GM18868 (cell line): ENCODE data around the gene CD84.
A peak's percentile ranks its signal among the peaks of the same experiment; 100 is the strongest.
"Not testable (repeated sequence)": the region's sequence is repeated elsewhere in the genome, so short reads cannot be mapped to it uniquely, and the experiment has no call there.

Source experiments
- ATAC-seq: cut with Tn5 transposase; IDR thresholded peaks from one replicate; pipeline ENCODE4 v1.9.1; 2021; ENCODE audit warnings: mild to moderate bottlenecking, moderate library complexity; ENCODE audit not compliant: unreplicated experiment

The CD84 gene

DNA sequence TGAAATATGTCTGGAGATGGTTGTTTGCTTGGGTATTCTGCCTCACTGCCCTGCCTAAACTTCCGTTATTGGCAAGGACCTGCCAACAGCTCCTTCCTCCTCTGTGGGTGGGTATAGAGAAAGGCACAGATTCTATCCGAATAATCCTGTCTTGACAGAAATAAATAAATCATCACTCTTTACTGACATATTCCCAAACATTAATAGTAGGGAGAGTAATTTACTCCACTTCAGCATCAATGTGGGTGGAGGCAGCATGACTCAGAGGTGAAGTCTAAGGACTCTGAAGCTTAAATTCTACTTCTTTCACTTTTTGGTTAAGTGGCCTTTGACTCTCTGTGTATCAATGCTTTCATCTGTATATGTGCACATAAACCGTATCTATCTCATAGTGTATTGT, 2.9 kb downstream of the CD84 start:
- ATAC-seq, result no peak

- ATAC-seq, result no peak
Measured at GRCh38 chr1:160575112-160575664, 4.1 kb downstream of the CD84 start.

GRCh38 chr1:160570840-160571239, 8.5 kb downstream of the CD84 start:
- ATAC-seq, result no peak

DNA sequence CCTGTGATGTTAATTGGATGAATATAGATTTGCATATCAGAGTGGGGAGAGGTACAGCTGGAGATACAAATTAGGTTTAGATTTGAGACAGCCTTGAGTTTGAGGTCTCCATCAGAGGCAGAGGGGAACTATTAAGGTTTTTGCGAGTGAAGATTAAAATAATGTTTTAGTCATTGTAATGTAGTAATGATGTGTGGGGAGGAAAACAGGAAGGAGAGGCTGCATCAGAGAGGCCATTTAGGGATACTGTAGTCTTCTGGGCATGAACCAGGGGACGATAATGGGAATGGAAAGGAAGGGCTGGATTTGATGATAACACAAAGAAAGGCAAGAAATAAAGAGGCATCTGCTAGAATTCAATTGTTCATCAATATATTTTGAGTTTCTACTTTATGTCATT, 9.5 kb downstream of the CD84 start:
- ATAC-seq, result no peak

GRCh38 chr1:160567858-160568682, 11.2 kb downstream of the CD84 start:
- ATAC-seq, result peak; percentile 89

GRCh38 chr1:160567341-160567740, 12.0 kb downstream of the CD84 start:
- ATAC-seq, result no peak

- ATAC-seq, result no peak
Measured at GRCh38 chr1:160565564-160565963, 13.7 kb downstream of the CD84 start.

DNA sequence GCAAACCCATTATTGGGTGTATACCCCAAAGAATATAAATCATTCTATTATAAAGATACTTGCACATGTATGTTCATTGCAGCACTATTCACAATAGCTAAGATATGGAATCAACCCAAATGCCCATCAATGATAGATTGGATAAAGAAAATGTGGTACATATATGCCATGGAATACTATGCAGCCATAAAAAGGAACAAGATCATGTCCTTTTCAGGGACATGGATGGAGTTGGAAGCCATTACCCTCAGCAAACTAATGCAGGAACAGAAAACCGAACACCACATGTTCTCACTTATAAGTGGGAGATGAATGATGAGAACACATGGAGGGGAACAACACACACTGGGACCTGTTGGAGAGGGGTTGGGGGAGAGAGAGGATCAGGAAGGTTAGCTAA, 16.1 kb downstream of the CD84 start:
- not testable (repeated sequence) for ATAC-seq

GRCh38 chr1:160562745-160563144, 16.6 kb downstream of the CD84 start:
- ATAC-seq, result not testable (repeated sequence)

DNA sequence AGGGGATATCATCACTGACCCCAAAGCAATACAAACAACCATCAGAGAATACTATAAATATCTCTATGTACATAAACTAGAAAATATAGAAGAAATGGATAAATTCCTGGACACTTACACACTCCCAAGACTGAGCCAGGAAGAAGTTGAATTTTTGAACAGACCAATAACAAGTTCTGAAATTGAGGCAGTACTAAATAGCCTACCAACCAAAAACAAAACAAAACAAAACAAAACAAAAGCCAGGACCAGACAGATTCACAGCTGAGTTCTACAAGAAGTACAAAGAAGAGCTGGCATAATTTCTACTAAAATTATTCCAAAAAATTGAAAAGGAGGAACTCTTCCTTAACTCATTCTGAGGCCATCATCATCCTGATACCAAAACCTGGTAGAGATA, 18.5 kb downstream of the CD84 start:
- ATAC-seq, result no peak

DNA sequence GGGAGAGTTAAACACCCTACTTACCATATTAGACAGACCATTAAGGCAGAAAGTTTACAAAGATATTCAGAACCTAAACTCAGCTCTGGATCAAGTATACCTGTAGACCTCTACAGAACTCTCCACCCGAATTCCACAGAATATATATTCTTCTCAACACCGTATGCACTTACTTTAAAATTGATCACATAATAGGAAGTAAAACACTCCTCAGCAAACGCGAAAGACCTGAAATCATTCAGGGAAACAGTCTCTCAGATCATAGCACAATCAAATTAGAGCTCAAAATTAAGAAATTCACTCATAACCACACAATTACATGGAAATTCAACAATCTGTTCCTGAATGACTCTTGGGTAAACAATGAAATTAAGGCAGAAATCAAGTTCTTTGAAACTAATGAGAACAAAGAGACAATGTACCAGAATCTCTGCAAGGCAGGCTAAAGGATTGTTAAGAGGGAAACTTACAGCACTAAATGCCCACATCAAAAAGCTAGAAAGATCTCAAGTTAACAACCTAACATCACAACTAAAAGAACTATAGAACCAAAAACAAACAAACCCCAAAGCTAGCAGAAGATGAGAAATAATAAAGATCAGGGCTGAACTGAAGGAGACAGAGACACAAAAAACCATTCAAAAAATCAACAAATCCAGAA, 19.1 kb downstream of the CD84 start:
- no peak for ATAC-seq

GRCh38 chr1:160559437-160559836, 19.9 kb downstream of the CD84 start:
- not testable (repeated sequence) for ATAC-seq

- ATAC-seq, result no peak
Measured at GRCh38 chr1:160558660-160559380, 20.5 kb downstream of the CD84 start.

- no peak for ATAC-seq
Measured at GRCh38 chr1:160553778-160554177, 25.5 kb downstream of the CD84 start.

DNA sequence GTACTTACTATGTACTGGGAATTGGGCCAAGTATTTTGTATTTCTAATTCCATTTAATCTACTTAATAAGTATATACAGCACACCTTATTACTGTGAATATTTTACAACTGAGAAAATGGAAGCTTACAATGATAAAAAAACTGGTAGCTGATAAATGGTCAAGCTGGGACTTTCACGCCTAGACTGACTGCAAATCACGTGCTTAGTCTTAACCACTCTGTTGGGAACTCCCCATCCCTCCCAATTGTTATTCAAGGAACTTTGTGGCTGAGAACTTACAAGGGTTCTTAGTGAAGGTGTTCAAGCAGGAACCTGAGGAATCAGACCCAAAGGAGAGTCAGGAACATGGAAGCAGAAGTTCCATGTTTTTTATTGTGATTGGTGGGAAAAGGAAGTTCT, 26.9 kb downstream of the CD84 start:
- no peak for ATAC-seq

- ATAC-seq, result no peak
Measured at GRCh38 chr1:160550572-160551034, 28.7 kb downstream of the CD84 start.

- ATAC-seq, result no peak
Measured at GRCh38 chr1:160549665-160550006, 29.7 kb downstream of the CD84 start.

DNA sequence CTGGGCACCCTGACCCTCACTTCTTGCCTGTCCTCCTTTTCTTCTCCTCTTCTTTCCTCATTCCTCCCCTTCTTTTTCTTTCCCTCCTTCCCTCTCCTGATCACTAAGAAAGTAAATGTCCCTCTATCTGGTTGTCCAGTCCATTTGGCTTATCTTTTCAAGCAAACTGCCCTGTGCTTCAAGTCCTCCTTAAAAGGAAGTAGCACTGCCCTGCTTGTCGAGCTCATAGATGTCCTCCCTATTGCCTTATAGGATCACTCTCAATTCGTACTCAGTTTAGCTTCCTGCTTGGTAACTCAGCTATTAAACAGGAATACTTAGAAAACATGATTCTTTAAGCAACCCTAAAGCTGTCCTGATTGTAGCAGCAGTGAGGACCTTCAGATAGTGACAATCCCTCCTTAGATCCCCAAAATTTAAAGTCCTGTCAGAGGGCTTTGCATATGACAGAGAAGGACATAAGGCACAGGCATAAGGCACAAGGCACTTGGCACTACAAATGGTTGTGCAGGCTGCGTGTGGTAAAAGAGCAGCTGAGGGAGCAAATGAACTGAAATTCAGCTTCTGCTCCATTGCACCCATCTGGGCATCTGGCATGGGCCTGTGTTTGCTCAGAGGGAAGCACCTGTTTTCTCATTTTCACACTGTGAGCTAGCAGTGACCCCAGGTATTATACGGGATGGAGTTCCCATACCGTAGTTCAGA, 30.2 kb downstream of the CD84 start:
- peak; percentile 66 for ATAC-seq

DNA sequence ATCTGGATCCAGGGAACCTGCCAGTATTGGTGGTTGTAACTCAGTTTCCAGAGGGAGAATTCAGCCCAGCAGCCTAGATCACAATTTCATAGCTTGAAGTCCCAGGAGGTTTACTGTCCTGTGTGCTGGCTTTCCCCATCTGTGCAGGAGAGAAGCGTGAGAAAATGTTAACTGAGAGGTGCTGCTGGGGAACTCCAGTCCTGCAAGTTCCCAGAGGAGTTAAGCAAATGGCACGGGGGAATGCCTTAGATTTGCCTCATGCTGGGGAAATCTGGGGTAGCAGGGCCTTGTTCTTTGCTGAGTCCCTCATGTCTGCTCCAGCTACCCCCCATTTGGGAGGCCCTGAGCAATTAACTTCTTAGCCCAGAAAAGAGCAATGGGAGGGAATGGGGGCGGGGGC, 31.1 kb downstream of the CD84 start:
- peak; percentile 60 for ATAC-seq

DNA sequence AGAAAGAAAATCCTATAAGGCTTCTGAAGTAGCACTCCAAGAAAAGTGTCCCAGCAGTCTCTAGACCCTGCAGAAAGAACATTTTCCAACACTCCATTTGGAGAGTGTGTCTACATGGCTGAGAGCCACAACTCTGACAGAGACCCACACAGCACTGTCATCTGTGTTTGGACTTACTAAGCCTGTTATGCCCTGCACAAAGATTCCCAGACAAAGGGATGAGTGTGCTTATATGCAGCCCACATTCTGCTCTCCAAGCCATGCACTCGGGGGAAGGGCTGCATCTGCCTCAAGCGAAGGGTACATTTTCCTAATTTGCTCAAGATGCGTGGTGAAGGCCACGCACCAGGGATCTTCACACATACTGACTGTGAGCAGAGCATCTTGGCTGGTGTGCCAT, 31.9 kb downstream of the CD84 start:
- ATAC-seq, result no peak

GRCh38 chr1:160546942-160547341, 32.4 kb downstream of the CD84 start:
- ATAC-seq, result no peak
